ENCODE data around the gene PSORS1C1. TPM values are rescaled to one million over a fixed set of nuclear protein-coding genes. Genes with fewer than 3 reads are reported as not detected.

PSORS1C1 gene
- total and polyA plus RNA-seq, 4 donors = 1.1 to 10.8 (median 2.5) TPM

DNA sequence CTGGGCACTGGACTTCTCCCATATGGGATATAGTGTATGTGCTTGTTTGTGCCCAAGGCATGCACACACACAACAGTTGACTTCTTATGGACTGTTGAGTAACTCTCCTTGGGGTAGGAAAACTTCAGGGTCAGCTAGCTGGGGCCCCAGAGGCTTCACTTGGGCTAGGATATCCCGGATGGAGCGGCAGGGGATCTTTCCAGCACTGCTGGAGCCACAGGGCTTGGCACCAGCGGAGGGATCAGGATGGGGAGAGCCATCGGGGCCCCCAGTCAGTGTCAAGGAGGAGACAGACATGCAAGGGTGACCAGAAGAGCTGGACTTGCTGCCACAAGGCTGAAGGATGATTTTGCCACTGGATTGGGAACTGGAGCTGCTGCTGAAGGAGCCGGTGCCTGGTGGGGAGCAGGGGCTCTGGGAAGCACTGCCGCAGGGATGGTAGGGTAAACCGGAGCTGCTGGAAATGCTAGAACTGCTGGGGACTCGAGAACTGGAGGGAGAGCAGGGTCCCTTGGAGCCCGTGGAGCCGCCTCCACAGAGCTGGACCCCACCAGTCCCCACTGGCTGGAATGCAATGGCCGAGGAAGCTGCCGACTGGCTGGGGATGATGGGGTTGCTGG is 1.5 kb downstream of the PSORS1C1 start:
- ATAC-seq (ENCODE audit: insufficient read depth, low FRiP score) (no peak), DNase-seq (no peak)
- peaks cover 0 to 23% (median 0%) of the 10 kb centered on the region in 5 donors for H3K4me1 ChIP-seq (ENCODE audit: control insufficient read depth in 5 of 5, insufficient read depth in 5 of 5, low read length in 5 of 5)
- no peaks in the 10 kb centered on the region for H3K27me3 ChIP-seq (ENCODE audit: control insufficient read depth in 3 of 3, insufficient read depth in 3 of 3, low read length in 2 of 3)
- H3K36me3 ChIP-seq (ENCODE audit: control insufficient read depth in 4 of 4, insufficient read depth in 4 of 4, low read length in 4 of 4) = no peaks in the 10 kb centered on the region
- TF ChIP-seq, protein P1, sequence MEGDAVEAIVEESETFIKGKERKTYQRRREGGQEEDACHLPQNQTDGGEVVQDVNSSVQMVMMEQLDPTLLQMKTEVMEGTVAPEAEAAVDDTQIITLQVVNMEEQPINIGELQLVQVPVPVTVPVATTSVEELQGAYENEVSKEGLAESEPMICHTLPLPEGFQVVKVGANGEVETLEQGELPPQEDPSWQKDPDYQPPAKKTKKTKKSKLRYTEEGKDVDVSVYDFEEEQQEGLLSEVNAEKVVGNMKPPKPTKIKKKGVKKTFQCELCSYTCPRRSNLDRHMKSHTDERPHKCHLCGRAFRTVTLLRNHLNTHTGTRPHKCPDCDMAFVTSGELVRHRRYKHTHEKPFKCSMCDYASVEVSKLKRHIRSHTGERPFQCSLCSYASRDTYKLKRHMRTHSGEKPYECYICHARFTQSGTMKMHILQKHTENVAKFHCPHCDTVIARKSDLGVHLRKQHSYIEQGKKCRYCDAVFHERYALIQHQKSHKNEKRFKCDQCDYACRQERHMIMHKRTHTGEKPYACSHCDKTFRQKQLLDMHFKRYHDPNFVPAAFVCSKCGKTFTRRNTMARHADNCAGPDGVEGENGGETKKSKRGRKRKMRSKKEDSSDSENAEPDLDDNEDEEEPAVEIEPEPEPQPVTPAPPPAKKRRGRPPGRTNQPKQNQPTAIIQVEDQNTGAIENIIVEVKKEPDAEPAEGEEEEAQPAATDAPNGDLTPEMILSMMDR (IDR thresholded peaks at IDR 0.05; ENCODE audit: control extremely low read depth, extremely low read depth) = no peak
- peak overlapping the region in 1 of 2 donors; percentile 17 for H3K27ac ChIP-seq (ENCODE audit: low read depth in 1 of 2, low read length in 1 of 2)
- WGBS, 2 donors = 95 to 96% methylated on average over 12 of the region's 12 CpGs
- no peak overlapping the region for H3K9ac ChIP-seq (ENCODE audit: insufficient read depth in 1 of 2, low read length in 2 of 2)
- no peaks in the 10 kb centered on the region for H3K9me3 ChIP-seq (ENCODE audit: control insufficient read depth in 4 of 4, insufficient read depth in 3 of 4, low read length in 3 of 4)
- H3K4me3 ChIP-seq = no peak overlapping the region

DNA sequence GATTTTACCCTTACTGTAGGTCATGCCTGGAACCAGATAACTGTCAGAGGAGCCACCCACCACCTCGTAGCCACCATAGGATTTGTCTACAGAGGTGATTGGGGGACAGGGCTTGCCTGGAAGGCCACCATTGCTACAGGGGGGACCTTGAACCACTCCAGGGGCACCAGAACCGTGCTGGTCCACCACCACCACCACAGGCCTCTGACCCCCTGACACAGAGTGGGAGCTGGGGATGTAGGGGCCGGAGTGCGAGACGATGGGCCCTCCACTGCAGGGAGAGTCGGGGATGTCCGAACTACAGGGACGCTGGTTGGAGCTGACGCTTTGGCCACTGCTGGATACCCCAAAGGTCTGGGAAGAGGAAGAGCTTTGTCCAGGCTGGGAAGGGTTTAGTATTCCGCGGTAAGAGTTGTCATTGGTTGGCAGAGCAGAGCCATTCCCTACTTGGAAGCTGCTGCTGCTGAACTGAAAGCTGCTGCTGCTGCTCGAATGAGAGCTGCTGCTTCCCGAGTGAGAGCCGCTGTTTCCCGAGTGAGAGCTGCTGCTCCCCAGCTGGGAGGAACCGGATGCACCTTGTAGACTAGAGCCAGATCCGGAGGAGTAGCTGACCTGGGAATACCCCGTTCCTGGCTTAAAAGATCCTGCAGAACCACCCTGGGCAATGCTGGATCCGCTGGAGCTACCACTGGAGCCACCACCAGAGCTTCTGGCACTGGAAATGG is 2.2 kb downstream of the PSORS1C1 start:
- DNase-seq (peak in 1 of 3 donors; percentile 12), ATAC-seq (ENCODE audit: insufficient read depth, low FRiP score) (no peak)
- no peaks in the 10 kb centered on the region for H3K27me3 ChIP-seq (ENCODE audit: control insufficient read depth in 3 of 3, insufficient read depth in 3 of 3, low read length in 2 of 3)
- WGBS, 2 donors = 81 to 87% methylated on average over 19 of the region's 19 CpGs
- peaks cover 0 to 23% (median 0%) of the 10 kb centered on the region in 5 donors for H3K4me1 ChIP-seq (ENCODE audit: control insufficient read depth in 5 of 5, insufficient read depth in 5 of 5, low read length in 5 of 5)
- no peaks in the 10 kb centered on the region for H3K9me3 ChIP-seq (ENCODE audit: control insufficient read depth in 4 of 4, insufficient read depth in 3 of 4, low read length in 3 of 4)
- no peak overlapping the region for H3K9ac ChIP-seq (ENCODE audit: insufficient read depth in 1 of 2, low read length in 2 of 2)
- H3K27ac ChIP-seq (ENCODE audit: low read depth in 1 of 2, low read length in 1 of 2) = peak overlapping the region in 1 of 2 donors; percentile 13
- H3K4me3 ChIP-seq = no peak overlapping the region
- TF ChIP-seq, protein P1 (IDR thresholded peaks at IDR 0.05; ENCODE audit: control extremely low read depth, extremely low read depth) = no peak
- no peaks in the 10 kb centered on the region for H3K36me3 ChIP-seq (ENCODE audit: control insufficient read depth in 4 of 4, insufficient read depth in 4 of 4, low read length in 4 of 4)

- TF ChIP-seq, protein P1 (IDR thresholded peaks at IDR 0.05; ENCODE audit: control extremely low read depth, extremely low read depth) = no peak
- H3K27ac ChIP-seq (ENCODE audit: low read depth in 1 of 2, low read length in 1 of 2) = no peak overlapping the region
- H3K4me3 ChIP-seq = no peak overlapping the region
- no peaks in the 10 kb centered on the region for H3K36me3 ChIP-seq (ENCODE audit: control insufficient read depth in 4 of 4, insufficient read depth in 4 of 4, low read length in 4 of 4)
- H3K9ac ChIP-seq (ENCODE audit: insufficient read depth in 1 of 2, low read length in 2 of 2) = no peak overlapping the region
- H3K9me3 ChIP-seq (ENCODE audit: control insufficient read depth in 4 of 4, insufficient read depth in 3 of 4, low read length in 3 of 4) = no peaks in the 10 kb centered on the region
- 86 to 95% methylated on average over 7 of the region's 7 CpGs for WGBS, 2 donors
- DNase-seq (no peak), ATAC-seq (ENCODE audit: insufficient read depth, low FRiP score) (no peak)
- no peaks in the 10 kb centered on the region for H3K27me3 ChIP-seq (ENCODE audit: control insufficient read depth in 3 of 3, insufficient read depth in 3 of 3, low read length in 2 of 3)
- H3K4me1 ChIP-seq (ENCODE audit: control insufficient read depth in 5 of 5, insufficient read depth in 5 of 5, low read length in 5 of 5) = peaks cover 0 to 28% (median 0%) of the 10 kb centered on the region in 5 donors
These were observed 3.6 kb downstream of the PSORS1C1 start for GRCh38 chr6:31118178-31118577.

Measured in lung (tissue), 12 donors.